HFF-Myc (cell line): ENCODE results near the gene SLC44A1.
A peak's percentile ranks its signal among the peaks of the same experiment; 100 is the strongest.

Experiments used
- DNase-seq: peaks from one replicate; pipeline ENCODE4 v3.0.0-alpha.2; 2011; ENCODE audit warnings: low read depth; ENCODE audit errors: extremely low read depth
- H3K4me3 ChIP-seq: replicated peaks from 2 replicates; pipeline ENCODE4 v1.5.1; 2011; ENCODE audit warnings: low read depth, mild to moderate bottlenecking, control low read depth, low read length
- TF ChIP-seq, protein P1 (sequence below): IDR thresholded peaks from 2 replicates; pipeline ENCODE4 v1.5.1; 2012; ENCODE audit warnings: mild to moderate bottlenecking, low read depth, low read length, control low read depth; ENCODE audit errors: missing control alignments

The SLC44A1 gene

DNA sequence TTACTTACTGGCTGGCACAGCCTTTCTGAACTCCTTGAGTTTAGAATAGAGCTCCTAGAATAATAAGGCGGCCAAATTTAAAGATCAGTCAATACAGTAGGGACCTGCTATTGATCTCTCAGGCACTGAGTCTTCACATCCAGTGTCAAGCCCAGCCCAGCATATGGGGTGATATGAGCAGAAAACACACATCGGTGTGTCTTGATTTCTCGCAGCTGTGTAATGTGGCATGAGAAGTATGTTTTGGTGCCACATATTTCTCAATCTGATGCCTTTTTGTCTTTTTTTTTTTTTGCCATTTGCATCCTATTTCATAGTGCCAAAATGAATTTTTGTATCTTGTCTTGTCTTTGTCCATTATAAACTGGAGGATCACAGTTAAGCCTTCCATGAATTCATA, 152.0 kb downstream of the SLC44A1 start:
- DNase-seq, result no peak
- TF ChIP-seq, protein P1, sequence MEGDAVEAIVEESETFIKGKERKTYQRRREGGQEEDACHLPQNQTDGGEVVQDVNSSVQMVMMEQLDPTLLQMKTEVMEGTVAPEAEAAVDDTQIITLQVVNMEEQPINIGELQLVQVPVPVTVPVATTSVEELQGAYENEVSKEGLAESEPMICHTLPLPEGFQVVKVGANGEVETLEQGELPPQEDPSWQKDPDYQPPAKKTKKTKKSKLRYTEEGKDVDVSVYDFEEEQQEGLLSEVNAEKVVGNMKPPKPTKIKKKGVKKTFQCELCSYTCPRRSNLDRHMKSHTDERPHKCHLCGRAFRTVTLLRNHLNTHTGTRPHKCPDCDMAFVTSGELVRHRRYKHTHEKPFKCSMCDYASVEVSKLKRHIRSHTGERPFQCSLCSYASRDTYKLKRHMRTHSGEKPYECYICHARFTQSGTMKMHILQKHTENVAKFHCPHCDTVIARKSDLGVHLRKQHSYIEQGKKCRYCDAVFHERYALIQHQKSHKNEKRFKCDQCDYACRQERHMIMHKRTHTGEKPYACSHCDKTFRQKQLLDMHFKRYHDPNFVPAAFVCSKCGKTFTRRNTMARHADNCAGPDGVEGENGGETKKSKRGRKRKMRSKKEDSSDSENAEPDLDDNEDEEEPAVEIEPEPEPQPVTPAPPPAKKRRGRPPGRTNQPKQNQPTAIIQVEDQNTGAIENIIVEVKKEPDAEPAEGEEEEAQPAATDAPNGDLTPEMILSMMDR, result no peak
- H3K4me3 ChIP-seq, result no peak overlapping the region

DNA sequence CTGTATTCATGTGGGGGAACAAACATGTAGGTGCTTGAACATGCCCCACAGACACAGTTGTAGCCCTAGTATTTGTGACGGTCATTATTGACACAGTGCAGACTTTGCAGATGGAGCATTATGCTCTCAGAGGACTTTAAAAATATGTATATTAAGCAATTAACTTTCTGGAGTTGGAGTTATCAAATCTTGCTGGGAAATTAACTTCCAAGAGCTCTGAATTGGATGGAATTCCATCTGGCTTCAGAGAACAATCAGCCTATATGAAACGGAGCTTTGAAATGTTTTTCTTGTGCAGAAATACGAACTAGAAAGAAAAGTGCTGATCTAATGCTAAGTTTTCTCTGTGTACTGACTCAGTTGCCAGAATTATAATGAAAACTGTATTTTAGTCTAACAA, 152.4 kb downstream of the SLC44A1 start:
- TF ChIP-seq, protein P1, result no peak
- no peak for DNase-seq
- no peak overlapping the region for H3K4me3 ChIP-seq

DNA sequence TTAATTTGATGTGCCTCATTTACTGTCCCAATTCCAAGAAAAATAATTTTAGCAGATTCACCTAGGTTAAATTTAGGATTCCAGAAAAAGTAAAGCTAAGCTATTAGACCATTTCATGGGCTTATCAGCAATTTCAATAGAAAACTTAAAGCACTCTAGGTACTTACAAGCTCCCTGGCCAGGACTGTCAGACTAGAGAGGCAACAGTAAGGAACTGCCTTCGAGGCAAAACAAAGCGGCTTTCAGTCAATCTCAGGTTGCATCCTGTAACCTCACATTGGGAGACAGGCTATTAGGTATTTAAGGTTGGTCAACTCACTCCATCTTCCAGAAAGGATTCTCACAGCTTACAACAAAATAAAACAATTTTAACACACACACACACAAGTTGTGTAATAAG, 154.7 kb downstream of the SLC44A1 start:
- H3K4me3 ChIP-seq, result no peak overlapping the region
- no peak for DNase-seq
- TF ChIP-seq, protein P1, result no peak

DNA sequence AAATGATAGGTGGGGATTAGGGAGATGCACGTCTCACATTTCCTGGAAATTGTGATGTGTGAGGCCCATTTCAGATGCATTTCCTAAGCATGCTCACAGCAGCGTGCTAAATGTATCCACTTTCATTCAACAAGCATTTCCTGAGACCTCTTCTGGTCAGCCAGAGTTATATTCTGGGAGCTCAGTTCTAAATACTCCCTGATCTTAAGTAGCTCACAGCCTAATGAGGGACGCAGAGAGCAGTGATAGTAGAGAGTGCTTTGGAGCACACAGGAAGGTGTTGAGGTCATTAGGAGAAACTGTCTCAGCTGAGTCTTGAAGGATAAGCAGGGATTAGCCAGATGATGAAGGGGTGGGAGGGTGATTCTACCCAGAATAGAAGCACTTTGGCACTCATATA, 157.2 kb downstream of the SLC44A1 start:
- no peak for DNase-seq
- H3K4me3 ChIP-seq, result no peak overlapping the region
- TF ChIP-seq, protein P1, result peak; percentile 5

DNA sequence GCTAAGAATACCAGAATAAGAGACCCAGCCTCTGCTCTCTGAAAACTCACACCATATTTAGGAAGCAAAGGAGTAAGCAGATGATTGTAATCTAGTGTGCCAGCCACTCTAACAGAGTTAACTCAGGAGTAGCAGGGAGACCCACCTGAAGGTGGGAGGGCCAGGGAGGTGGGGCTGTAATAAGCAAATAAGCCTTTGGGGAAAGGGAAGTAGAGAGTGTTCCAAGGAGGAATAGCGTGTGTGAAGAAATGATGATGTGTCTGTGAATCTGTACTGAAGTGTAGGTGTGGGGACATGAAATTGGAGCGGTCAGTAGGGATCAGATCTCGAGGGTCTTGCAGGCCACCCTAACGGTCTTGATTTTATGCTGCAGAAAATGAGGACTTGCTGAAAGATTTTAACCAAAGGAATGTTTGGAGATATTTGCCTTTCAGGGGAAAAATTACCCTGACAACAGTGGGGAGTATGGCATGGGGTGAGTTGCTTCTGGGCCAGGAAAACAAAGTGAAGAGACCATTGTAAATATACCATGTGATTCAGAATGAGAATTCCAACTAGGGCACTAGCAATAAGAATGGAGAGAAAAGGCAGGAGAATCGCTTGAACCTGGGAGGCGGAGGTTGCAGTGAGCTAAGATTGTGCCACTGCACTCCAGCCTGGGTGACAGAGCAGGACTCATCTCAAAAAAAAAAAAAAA, 159.2 kb downstream of the SLC44A1 start:
- DNase-seq, result no peak
- no peak overlapping the region for H3K4me3 ChIP-seq
- TF ChIP-seq, protein P1, result no peak

DNA sequence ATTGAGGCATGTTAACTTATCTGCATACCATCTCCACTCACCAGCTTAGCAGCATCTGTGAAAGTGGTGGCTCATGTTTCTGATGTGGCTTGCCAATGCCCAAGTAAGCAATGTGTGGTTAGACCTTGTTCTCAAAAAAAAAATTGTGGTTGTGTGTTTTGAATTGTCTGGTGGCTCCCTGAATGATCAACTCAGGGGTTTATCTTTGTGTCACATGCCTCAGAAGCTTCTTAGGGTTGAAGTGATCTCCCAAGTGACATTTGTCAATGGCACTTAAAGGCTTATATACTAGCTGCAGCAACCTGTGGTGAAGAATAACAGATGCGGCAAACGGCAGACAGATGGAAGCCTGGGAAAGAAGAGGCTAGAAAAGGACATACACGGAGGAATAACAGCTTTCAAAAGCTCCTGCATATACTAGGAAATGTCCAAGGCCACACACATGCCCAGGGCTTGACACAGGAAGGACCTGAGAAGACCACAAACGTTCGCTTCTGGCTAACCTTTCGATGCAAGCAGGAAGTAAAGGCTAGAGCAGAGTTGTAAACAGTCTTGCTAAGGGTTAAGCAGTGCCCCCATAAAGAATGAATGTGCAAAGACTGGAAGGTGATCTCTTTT, 161.2 kb downstream of the SLC44A1 start:
- no peak for DNase-seq
- TF ChIP-seq, protein P1, result no peak
- no peak overlapping the region for H3K4me3 ChIP-seq
